IMR-90 (cell line): ENCODE measurements around the gene GPR21.

ENCODE experiments used
- BHLHE40 ChIP-seq: fragments of 150-350 bp; IDR thresholded peaks from 2 replicates; pipeline ENCODE4 v1.6.1; 2016; ENCODE audit warnings: mild to moderate bottlenecking, low read depth, low read length
- ELK1 ChIP-seq: fragments of 150-350 bp; IDR thresholded peaks from 2 replicates; pipeline ENCODE4 v1.6.1; 2016; ENCODE audit warnings: low read depth, mild to moderate bottlenecking, low read length, moderate library complexity, borderline replicate concordance
- FOS ChIP-seq: fragments of 150-350 bp; IDR thresholded peaks from 2 replicates; pipeline ENCODE4 v1.6.1; 2016; ENCODE audit warnings: low read depth, low read length
- MAZ ChIP-seq: IDR thresholded peaks from 2 replicates; pipeline ENCODE4 v1.6.1; 2012; ENCODE audit warnings: low read depth, mild to moderate bottlenecking, low read length, improper control_type of control experiment, moderate library complexity, borderline replicate concordance
- MXI1 ChIP-seq: IDR thresholded peaks from 2 replicates; pipeline ENCODE4 v1.6.1; 2012; ENCODE audit warnings: low read depth, mild to moderate bottlenecking, low read length, moderate library complexity, borderline replicate concordance
- POLR2A ChIP-seq: IDR thresholded peaks from 2 replicates; pipeline ENCODE4 v1.6.1; 2012; ENCODE audit warnings: mild to moderate bottlenecking, low read depth, low read length
- RFX5 ChIP-seq: IDR thresholded peaks from 2 replicates; pipeline ENCODE4 v1.8.0; 2012; ENCODE audit warnings: low read depth, mild to moderate bottlenecking, low read length, moderate library complexity
- TF ChIP-seq, protein P1 (sequence below): conservative IDR thresholded peaks from 2 replicates; pipeline ENCODE4 v1.5.1; 2012; ENCODE audit warnings: mild to moderate bottlenecking, low read depth, low read length, improper control_type of control experiment
- TF ChIP-seq, protein P2 (sequence below): fragments of 150-350 bp; IDR thresholded peaks from 2 replicates; pipeline ENCODE4 v1.6.1; 2017; ENCODE audit warnings: mild to moderate bottlenecking, antibody characterized with exemption, low read length, low read depth

- TF ChIP-seq MAZ, result no peak
- TF ChIP-seq BHLHE40, result no peak
- TF ChIP-seq ELK1, result no peak
- TF ChIP-seq, protein P1, sequence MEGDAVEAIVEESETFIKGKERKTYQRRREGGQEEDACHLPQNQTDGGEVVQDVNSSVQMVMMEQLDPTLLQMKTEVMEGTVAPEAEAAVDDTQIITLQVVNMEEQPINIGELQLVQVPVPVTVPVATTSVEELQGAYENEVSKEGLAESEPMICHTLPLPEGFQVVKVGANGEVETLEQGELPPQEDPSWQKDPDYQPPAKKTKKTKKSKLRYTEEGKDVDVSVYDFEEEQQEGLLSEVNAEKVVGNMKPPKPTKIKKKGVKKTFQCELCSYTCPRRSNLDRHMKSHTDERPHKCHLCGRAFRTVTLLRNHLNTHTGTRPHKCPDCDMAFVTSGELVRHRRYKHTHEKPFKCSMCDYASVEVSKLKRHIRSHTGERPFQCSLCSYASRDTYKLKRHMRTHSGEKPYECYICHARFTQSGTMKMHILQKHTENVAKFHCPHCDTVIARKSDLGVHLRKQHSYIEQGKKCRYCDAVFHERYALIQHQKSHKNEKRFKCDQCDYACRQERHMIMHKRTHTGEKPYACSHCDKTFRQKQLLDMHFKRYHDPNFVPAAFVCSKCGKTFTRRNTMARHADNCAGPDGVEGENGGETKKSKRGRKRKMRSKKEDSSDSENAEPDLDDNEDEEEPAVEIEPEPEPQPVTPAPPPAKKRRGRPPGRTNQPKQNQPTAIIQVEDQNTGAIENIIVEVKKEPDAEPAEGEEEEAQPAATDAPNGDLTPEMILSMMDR, result no peak
- TF ChIP-seq, protein P2, sequence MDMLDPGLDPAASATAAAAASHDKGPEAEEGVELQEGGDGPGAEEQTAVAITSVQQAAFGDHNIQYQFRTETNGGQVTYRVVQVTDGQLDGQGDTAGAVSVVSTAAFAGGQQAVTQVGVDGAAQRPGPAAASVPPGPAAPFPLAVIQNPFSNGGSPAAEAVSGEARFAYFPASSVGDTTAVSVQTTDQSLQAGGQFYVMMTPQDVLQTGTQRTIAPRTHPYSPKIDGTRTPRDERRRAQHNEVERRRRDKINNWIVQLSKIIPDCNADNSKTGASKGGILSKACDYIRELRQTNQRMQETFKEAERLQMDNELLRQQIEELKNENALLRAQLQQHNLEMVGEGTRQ, result no peak
- no peak for TF ChIP-seq POLR2A
- no peak for TF ChIP-seq MXI1
- TF ChIP-seq FOS, result no peak
- 0 out of 2 replicates have a peak, but pooled peaks have one; percentile 12 for TF ChIP-seq RFX5
Measured at GRCh38 chr9:123011878-123012528, 21.5 kb upstream of the GPR21 start.
